GM18519 (cell line): ENCODE data around the gene FLCN.

Experiments used
- ATAC-seq: cut with Tn5 transposase; IDR thresholded peaks from one replicate; pipeline ENCODE4 v1.9.1; 2021; ENCODE audit warnings: mild to moderate bottlenecking, moderate library complexity; ENCODE audit not compliant: unreplicated experiment, low FRiP score

The FLCN gene

DNA sequence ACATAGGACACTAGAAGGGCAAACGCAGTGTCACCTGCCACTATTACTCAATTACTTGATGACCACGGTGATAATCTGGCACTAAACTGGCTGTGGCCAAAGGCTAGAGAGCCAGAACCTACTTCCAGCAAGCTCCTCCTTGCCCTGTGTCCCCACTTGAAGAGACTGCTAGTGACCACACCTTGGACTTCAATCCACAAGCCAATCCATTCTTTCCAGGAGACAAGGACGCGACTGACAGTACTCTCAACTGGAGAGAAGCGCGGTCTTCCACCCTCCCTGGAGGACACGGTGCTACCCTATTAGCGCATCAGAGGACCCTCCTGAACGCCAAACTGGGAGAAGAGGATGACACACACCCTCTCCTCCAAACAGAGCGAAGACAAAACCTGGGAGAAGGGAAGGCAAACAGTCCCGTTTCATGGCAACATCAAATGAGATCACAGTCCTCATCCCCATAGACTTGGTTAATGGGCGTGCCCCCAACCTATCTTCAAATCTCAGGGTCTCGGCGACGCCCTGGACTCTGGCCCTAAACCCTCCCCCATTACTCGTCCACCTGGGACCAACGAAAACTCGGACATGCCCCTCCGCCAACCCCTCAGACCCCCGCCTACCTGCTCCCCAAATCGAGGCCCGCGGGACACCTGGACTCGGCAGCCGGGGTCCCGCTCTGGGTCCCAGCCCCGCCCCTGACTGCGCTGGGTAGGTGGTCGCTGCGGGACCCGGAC lies 508 bp downstream of the FLCN start:
- no peak for ATAC-seq

DNA sequence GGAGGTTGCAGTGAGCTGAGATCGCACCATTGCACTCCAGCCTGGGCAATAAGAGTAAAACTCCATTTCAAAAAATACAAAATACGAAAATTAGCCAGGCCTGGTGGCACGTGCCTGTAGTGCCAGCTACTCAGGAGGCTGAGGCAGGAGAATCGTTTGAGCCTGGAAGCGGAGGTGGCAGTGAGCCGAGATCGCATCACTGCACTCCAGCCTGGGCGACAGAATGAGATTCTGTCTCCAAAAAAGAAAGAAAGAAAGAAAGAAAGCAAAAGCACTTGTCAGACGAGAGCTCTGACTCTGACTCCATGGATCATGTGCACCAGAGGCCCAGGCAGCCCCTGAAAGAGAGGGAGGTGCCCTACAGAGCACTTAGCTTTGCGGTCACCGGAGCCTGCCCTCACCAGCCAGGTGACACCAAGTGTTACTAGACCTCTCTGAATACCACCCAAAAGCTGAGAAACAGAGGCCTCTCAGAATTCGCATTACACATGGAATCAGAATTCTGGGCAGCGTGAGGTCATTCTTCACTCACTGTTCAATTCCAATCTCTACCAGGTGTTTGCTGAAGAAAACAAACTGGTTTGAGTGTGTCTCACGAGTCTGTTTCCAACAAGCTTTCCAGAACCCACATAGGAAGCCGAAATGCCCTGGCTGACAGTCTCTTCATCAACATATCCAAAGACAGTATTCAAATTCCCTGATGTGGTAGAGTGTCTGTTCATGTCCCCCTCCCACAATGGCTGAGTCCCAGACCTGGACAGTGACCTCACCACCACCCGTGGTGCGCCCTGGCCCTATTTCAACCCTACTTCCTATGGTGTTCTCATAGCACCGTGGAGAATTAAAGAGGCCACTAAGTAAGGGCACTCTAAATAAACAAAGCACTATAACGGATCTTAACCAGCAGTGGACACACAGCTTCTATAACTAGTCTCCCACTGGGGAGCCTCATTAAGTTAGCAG lies 1.5 kb downstream of the FLCN start:
- no peak for ATAC-seq

DNA sequence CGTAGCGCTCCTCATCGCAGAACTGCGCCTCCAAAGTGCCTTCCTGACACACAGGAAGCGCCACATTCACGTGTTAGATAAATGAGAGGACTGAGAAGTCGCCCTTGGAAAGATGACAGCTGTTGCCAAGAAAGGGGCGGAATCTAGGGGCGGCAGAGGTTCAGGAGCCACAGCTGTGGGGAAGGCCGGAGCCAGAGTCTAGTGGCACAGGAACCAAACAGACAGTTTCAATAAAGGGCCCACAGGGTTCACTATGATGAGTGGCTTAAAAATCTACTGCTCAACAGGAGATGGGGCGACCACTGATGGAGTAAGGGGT lies 4.7 kb downstream of the FLCN start:
- no peak for ATAC-seq

GRCh38 chr17:17231621-17232302 lies 5.2 kb downstream of the FLCN start:
- no peak for ATAC-seq

DNA sequence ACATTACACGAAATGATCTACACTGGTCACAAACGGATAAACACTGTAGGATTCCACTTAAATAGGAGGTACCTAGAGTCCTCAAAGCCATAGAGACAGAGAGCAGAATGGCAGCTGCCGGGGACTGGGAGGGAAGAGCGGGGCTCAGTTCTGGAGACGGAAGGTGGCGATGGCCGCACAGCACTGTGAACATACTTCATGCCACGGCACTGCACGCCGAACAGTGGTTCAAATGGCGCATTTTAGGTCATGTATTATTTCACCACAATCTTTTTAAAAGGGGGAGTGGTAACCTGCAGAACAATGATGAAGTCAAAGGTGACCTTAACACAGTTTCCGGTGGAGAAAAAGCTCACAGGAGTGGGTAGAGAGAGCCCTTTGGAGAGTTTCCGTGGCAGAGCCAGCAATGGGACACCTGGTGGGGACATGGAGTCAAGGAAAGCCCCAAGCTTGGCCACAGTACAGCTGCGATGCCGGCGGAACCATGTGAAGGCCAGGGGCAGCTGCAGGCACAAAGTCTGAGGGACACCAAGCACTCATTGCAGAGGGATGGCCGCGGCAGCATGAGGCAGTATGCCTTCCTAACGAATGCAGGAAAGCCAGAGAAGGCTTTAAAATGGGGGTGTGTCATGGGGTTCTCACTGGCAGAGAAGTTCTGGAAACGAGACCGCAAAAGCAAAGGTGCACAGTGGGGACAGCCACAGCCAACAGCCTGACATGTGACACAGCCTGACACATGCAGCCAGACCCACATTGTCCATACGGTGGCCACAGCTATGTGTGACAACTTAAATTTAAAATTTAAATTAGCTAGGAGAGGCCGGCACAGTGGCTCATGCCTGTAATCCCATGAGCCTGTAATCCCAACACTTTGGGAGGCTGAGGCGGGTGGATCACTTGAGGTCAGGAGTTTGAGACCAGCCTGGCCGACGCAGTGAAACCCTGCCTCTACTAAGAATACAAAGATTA lies 7.3 kb downstream of the FLCN start:
- no peak for ATAC-seq

- no peak for ATAC-seq
These were observed 8.3 kb downstream of the FLCN start for GRCh38 chr17:17228521-17229279.

GRCh38 chr17:17227608-17228520 lies 9.1 kb downstream of the FLCN start:
- ATAC-seq = no peak

- no peak for ATAC-seq
These were observed 10.3 kb downstream of the FLCN start for GRCh38 chr17:17226451-17227265.

GRCh38 chr17:17225901-17226300 lies 11.1 kb downstream of the FLCN start:
- ATAC-seq = no peak

GRCh38 chr17:17224137-17224536 lies 12.8 kb downstream of the FLCN start:
- no peak for ATAC-seq

- no peak for ATAC-seq
These were observed 13.2 kb downstream of the FLCN start for GRCh38 chr17:17223736-17224135.

DNA sequence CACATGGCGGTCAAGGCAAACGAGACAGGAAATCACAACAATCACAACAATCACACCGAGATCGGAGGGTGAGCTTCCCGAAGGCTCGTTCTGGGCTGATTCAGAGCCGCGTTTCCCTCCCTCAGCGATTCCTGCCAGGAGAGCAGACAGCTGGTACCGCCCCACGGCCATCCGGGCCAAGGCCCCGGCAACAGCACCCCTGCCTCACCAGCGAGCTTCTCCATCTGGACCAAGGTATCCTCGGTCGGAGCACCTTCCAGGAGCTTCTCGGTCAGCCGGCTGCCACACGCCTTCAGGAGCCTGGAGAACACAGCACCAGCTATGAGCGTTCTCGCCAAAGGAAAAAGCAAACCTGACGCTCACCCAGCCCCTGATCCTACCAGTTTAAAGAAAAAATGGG lies 15.6 kb downstream of the FLCN start:
- no peak for ATAC-seq

GRCh38 chr17:17220529-17220928 lies 16.4 kb downstream of the FLCN start:
- no peak for ATAC-seq

DNA sequence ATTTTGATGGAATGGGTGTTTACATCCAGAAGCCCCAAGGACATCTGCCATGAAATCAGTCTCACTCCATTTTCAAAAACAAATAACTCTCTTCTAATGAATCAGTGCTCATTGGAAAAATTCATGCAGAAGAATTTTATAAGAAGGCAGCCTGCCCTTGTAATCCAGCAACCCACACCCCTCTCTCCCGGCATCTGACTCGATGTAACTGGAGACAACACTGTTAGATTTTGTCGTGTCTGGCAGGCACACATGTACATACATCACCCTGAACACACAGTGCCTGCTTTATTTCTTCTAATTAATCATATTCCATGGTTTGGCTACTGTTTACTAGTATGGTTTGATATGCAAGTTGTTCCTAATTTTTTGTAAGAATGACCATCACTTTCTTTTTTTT lies 19.0 kb downstream of the FLCN start:
- no peak for ATAC-seq

- no peak for ATAC-seq
These were observed 20.2 kb downstream of the FLCN start for GRCh38 chr17:17216776-17217175.

DNA sequence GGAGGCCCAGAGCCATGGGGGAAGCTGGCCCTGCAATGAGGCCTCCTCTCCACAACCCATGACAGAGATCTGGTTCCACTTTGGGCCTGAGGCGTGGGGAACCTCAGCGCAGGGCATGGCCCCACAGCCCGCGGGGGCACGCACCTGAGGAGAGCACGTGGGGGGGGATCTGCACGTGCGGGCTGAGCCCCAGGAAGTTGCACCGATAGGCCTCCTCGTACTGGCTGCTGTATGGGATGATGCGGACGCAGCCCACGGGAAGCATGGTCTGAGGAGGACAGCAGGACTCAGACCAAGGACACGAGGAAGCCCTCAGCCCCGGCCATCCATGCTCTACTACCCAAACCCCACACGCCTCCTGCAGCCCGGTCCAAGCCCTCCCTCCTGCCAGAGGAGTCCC lies 20.7 kb downstream of the FLCN start:
- no peak for ATAC-seq

- no peak for ATAC-seq
These were observed 21.4 kb downstream of the FLCN start for GRCh38 chr17:17215575-17215974.
